Measurements from ENCODE around the gene MYO1H.

DNA sequence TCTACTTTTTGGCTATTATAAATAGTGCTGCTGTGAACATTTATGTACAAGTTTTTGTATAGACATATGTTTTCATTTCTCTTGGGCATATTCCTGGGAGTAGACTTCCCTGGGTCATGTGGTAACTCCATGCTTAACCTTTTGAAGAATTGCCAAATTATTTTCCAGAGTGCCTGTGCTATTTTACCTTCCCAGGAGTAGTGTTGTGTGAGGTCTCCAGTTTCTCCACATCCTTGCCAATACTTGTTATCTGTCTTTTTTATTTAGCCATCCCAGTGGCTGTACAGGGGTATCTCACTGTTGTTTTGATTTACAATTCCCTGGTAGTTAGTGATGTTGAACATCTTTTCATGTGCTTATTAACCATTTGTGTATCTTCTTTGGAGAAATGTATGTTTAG is 148.6 kb downstream of the MYO1H start:
- TF ChIP-seq ZNF544 (tag by site-specific recombination; IDR thresholded peaks at IDR 0.05) (no peak), ZNF600 (tag by site-specific recombination; IDR thresholded peaks at IDR 0.05) (no peak), ZNF501 (tag by site-specific recombination; IDR thresholded peaks at IDR 0.05) (no peak), HOXC10 (CRISPR knock-in tag; IDR thresholded peaks at IDR 0.05) (no peak), ZFP69B (tag by site-specific recombination; IDR thresholded peaks at IDR 0.05) (no peak), ZBTB49 (tag by site-specific recombination; IDR thresholded peaks at IDR 0.05; ENCODE audit: low read depth) (no peak), BCL11A (tag by site-specific recombination; IDR thresholded peaks at IDR 0.05; ENCODE audit: low read depth) (no peak), ZNF561 (tag by site-specific recombination; IDR thresholded peaks at IDR 0.05; ENCODE audit: borderline replicate concordance) (no peak), ZNF692 (tag by site-specific recombination; IDR thresholded peaks at IDR 0.05) (no peak), CTCF (tag by site-specific recombination; IDR thresholded peaks at IDR 0.05) (no peak), KLF16 (tag by site-specific recombination; IDR thresholded peaks at IDR 0.05) (no peak), REST (tag by site-specific recombination; IDR thresholded peaks at IDR 0.05) (no peak)
- TF ChIP-seq, protein P1, sequence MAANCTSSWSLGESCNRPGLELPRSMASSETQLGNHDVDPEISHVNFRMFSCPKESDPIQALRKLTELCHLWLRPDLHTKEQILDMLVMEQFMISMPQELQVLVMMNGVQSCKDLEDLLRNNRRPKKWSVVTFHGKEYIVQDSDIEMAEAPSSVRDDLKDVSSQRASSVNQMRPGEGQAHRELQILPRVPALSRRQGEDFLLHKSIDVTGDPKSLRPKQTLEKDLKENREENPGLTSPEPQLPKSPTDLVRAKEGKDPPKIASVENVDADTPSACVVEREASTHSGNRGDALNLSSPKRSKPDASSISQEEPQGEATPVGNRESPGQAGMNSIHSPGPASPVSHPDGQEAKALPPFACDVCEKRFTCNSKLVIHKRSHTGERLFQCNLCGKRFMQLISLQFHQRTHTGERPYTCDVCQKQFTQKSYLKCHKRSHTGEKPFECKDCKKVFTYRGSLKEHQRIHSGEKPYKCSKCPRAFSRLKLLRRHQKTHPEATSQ (tag by site-specific recombination; IDR thresholded peaks at IDR 0.05) = no peak
